Eye (tissue), 1 donor: Measurements from ENCODE around the gene OTUD7B.

Source experiments
- DNase-seq: peaks from one replicate; pipeline ENCODE4 v3.0.0-alpha.2; 2015

Gene OTUD7B

GRCh38 chr1:149915429-149916192 lies 94.9 kb downstream of the OTUD7B start:
- DNase-seq, result peak; percentile 80

DNA sequence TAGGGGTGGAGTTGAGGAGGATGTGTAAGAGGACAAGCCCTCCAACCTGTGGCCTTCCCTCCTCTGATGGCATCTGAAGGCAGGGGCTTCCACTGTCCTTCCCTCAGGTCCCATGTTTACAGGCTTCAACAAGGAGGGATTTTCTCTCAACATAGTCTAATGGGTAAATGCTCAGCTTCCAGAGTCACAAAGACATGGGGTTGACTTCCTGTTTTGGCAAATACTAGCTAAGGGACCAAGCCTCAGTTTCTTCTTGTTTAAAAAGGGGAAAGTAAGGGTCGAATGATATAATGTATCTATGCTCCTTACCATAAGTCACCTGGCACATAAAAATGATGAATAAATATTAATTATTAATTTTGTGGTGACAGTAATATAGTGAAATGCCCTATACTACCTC lies 96.0 kb downstream of the OTUD7B start:
- no peak for DNase-seq

DNA sequence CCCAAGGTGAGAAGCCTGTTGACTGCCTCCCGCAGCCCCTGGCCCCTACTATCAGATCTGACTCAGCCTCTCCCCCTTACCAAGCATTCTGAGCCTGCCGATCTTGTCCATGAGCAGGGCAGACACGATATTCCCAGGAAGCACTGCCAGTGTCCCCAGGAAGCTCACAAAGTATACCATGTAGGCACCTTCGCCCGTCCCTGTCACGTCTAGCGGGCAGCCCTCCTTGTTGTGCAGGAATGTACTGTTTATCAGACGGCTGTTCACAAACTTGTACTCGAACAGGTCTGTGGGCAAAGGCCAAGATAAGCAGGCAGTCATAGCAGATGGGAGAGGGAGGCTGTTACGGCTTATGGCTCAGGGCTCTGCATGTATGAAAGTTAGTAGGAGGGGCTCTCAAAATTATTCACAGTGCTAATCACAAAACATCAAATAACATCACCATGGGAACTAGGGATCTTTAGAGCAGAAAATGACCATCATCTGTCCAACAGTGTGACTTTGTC lies 103.9 kb downstream of the OTUD7B start:
- DNase-seq, result no peak

GRCh38 chr1:149903836-149904491 lies 106.6 kb downstream of the OTUD7B start:
- no peak for DNase-seq

DNA sequence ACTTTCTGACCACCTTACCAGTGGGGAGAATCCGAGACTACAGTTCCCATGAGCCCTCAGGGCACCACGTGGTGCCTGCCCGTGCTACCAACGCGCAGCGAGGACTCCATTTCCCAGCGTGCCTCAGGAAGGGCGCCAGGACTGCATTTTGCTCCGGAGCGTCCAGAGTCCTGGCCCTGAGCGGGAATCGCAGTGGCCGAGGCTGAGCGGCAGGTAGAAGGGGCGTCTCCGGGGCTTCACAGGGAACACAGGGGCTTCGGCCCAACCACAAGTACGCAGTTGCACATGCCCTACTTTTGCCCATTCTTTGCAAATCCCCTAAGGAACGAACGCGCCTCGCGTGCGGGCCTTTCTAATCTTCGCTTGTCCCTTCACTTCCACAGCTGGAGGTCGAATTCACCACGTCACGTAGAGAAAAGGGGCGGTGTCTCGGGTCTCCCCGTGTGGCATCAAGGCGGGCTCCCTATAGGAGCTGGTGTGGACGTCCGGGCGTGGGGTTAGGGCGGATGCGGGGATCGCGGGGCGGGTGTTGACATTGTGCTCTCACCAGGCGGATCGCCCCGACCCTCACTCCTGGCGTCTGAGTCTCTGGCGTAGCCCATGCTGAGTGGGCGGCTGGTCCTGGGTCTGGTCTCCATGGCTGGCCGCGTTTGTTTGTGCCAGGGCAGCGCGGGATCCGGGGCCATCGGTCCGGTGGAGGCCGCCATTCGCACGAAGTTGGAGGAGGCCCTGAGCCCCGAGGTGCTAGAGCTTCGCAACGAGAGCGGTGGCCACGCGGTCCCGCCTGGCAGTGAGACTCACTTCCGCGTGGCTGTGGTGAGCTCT lies 110.9 kb downstream of the OTUD7B start, which contains the start of gene BOLA1:
Gene BOLA1, plus strand, starts transcription at position 109 of the 825 bp plus-strand sequence. Its CDS starts 492 bp downstream, at position 601.
- DNase-seq, result peak; percentile 98

GRCh38 chr1:149896575-149896974 lies 114.0 kb downstream of the OTUD7B start:
- DNase-seq, result no peak

GRCh38 chr1:149888999-149889289 lies 121.6 kb downstream of the OTUD7B start:
- no peak for DNase-seq

DNA sequence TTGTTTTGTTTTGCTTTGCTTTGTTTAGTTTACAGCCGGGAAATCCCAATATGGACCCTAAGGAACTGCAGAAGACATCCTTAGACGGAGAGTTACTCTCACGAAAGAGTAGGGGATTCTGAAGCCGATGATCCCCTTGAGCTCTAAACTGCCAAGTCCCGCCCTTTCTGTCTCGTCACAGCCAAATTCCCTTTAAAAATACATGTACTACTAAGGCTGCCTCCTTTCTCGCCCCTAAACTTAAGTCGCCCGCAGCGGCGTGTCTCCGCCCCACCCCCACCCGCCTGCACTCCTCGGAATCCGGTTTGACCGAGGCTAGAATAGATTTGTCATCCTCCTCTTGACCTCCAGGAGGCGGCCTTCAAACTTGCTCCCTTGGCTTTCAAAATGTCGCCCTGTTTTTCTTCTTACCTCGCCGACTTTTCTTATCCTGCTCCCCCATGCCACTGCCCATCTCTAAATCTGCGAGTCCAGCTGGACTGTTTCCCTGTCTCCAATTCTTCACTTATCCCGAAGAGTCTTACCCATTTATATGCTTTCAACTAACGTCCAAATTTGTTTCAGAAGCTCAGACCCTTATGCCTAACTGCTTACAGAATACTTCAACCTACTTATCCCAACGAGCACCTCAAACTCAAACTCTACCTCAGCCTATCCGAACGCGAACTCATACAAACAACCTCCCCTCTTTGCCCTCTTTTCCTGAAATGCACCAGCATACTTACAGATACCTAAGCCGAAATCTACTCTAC lies 122.1 kb downstream of the OTUD7B start:
- peak; percentile 96 for DNase-seq
